GM23338 (cell line): ENCODE measurements around the gene DAB2. TPM values are rescaled to one million over a fixed set of nuclear protein-coding genes. Genes with fewer than 3 reads are reported as not detected.

Experiments
- ATAC-seq: fragments of 200-7000 bp; cut with Tn5 transposase; 3 replicates; pipeline ENCODE4 v1.9.1; 2020
- DNase-seq: peaks from one replicate; pipeline ENCODE4 v3.0.0-alpha.2; 2015; ENCODE audit warnings: low spot score
- H2AFZ ChIP-seq: fragments of 200-600 bp; sonication (generic); 2 replicates; pipeline ENCODE4 v1.8.0; 2016; ENCODE audit warnings: antibody characterized with exemption, mild to moderate bottlenecking, moderate library complexity
- H3F3A ChIP-seq: fragments of 200-600 bp; sonication (generic); replicated peaks from 2 replicates; pipeline ENCODE4 v1.8.0; 2017; ENCODE audit warnings: antibody characterized with exemption, mixed run types, low read depth
- H3K27ac ChIP-seq: fragments of 200-600 bp; sonication (generic); 2 replicates; pipeline ENCODE4 v1.6.1; 2016; ENCODE audit warnings: low read depth
- H3K27me3 ChIP-seq: fragments of 200-600 bp; sonication (generic); 2 replicates; pipeline ENCODE4 v1.8.0; 2016; ENCODE audit warnings: mild to moderate bottlenecking, mixed run types, moderate library complexity; ENCODE audit not compliant: insufficient read depth
- H3K36me3 ChIP-seq: fragments of 200-600 bp; sonication (generic); 2 replicates; pipeline ENCODE4 v1.8.0; 2016; ENCODE audit warnings: mild to moderate bottlenecking; ENCODE audit not compliant: insufficient read depth
- H3K4me1 ChIP-seq: fragments of 200-600 bp; sonication (generic); 2 replicates; pipeline ENCODE4 v1.8.0; 2016; ENCODE audit warnings: mild to moderate bottlenecking, moderate library complexity; ENCODE audit not compliant: insufficient read depth
- H3K4me2 ChIP-seq: fragments of 200-600 bp; sonication (generic); 2 replicates; pipeline ENCODE4 v1.7.1; 2017; ENCODE audit warnings: mixed run types
- H3K4me3 ChIP-seq: fragments of 200-600 bp; sonication (generic); 2 replicates; pipeline ENCODE4 v1.6.1; 2016; ENCODE audit warnings: mixed run types
- H3K79me2 ChIP-seq: fragments of 200-600 bp; sonication (generic); replicated peaks from 2 replicates; pipeline ENCODE4 v1.8.0; 2017; ENCODE audit warnings: mild to moderate bottlenecking; ENCODE audit not compliant: insufficient read depth
- H3K9me2 ChIP-seq: fragments of 200-600 bp; sonication (generic); 2 replicates; pipeline ENCODE4 v1.8.0; 2017; ENCODE audit not compliant: insufficient read depth
- H4K20me1 ChIP-seq: fragments of 200-600 bp; sonication (generic); replicated peaks from 2 replicates; pipeline ENCODE4 v1.8.0; 2017; ENCODE audit warnings: mild to moderate bottlenecking; ENCODE audit not compliant: insufficient read depth
- H3K27ac Mint-ChIP-seq: 2 replicates; pipeline ENCODE4 v1.8.0; 2020; ENCODE audit warnings: inconsistent platforms, mild to moderate bottlenecking, moderate library complexity, mixed read lengths
- H3K27me3 Mint-ChIP-seq: 3 replicates; pipeline ENCODE4 v1.8.0; 2022; ENCODE audit warnings: low read depth, mild to moderate bottlenecking, moderate library complexity, mixed read lengths, inconsistent platforms; ENCODE audit not compliant: insufficient read depth, poor library complexity
- H3K36me3 Mint-ChIP-seq: 3 replicates; pipeline ENCODE4 v1.8.0; 2021; ENCODE audit warnings: low read depth, mild to moderate bottlenecking, inconsistent platforms, moderate library complexity, mixed read lengths
- H3K4me1 Mint-ChIP-seq: 3 replicates; pipeline ENCODE4 v1.8.0; 2020; ENCODE audit warnings: mild to moderate bottlenecking, inconsistent platforms, mixed read lengths
- H3K4me3 Mint-ChIP-seq: 3 replicates; pipeline ENCODE4 v1.8.0; 2021; ENCODE audit warnings: moderate library complexity, mild to moderate bottlenecking, inconsistent platforms, mixed read lengths
- H3K9me3 Mint-ChIP-seq: 3 replicates; pipeline ENCODE4 v1.8.0; 2020; ENCODE audit warnings: moderate library complexity, mild to moderate bottlenecking, inconsistent platforms, mixed read lengths
- CREB1 ChIP-seq: fragments of 250-450 bp; sonication (Bioruptor Pico); IDR thresholded peaks from 2 replicates; pipeline ENCODE4 v1.5.0; 2020; ENCODE audit warnings: low read depth, mild to moderate bottlenecking, moderate library complexity
- CTCF ChIP-seq, 2 experiments: fragments of 200-600 bp in 1 of 2; sonication (generic) in 1 of 2; conservative IDR thresholded peaks; 2 replicates each; pipeline versions ENCODE4 v1.5.1 to v1.6.1; 2016 to 2017; ENCODE audit warnings: antibody characterized with exemption in 2 of 2, low read depth in 2 of 2, mild to moderate bottlenecking in 2 of 2, moderate library complexity in 1 of 2
- EZH2 ChIP-seq: fragments of 200-600 bp; sonication (generic); IDR thresholded peaks from one replicate; pipeline ENCODE4 v1.8.0; 2017; ENCODE audit warnings: antibody characterized with exemption, mild to moderate bottlenecking, low read depth; ENCODE audit not compliant: unreplicated experiment
- EZH2phosphoT487 ChIP-seq: fragments of 200-600 bp; sonication (generic); IDR thresholded peaks from one replicate; pipeline ENCODE4 v1.8.1; 2018; ENCODE audit warnings: antibody characterized with exemption; ENCODE audit not compliant: unreplicated experiment
- NANOG ChIP-seq: IDR thresholded peaks from 2 replicates; pipeline ENCODE4 v1.6.1; 2016; ENCODE audit warnings: antibody characterized with exemption, borderline replicate concordance
- POLR2AphosphoS5 ChIP-seq: IDR thresholded peaks from 2 replicates; pipeline ENCODE4 v1.6.1; 2016; ENCODE audit warnings: antibody characterized with exemption, low read depth
- REST ChIP-seq: IDR thresholded peaks from one replicate; pipeline ENCODE4 v1.6.1; 2018; ENCODE audit warnings: antibody characterized with exemption; ENCODE audit not compliant: unreplicated experiment
- STAT1 ChIP-seq: IDR thresholded peaks from one replicate; pipeline ENCODE4 v1.6.1; 2016; ENCODE audit warnings: antibody characterized with exemption; ENCODE audit not compliant: unreplicated experiment
- ZNF331 ChIP-seq: fragments of 250-450 bp; sonication (Bioruptor Pico); IDR thresholded peaks from 2 replicates; pipeline ENCODE4 v1.5.0; 2020; ENCODE audit warnings: low read depth, mild to moderate bottlenecking, moderate library complexity
- ZNF462 ChIP-seq: fragments of 250-450 bp; sonication (Bioruptor Pico); IDR thresholded peaks from 2 replicates; pipeline ENCODE4 v1.5.0; 2020; ENCODE audit warnings: mild to moderate bottlenecking, moderate library complexity
- polyA plus RNA-seq: library from polyadenylated mRNA; unstranded; fragments of >200 nt; fragmentation: Nextera tagmentation; extraction: Ambion mirVana; gene quantifications from 2 replicates; pipeline ENCODE4 v1.2.1, GENCODE V29; 2016
- total RNA-seq: library from RNA; depleted of rRNA; stranded (reverse); fragments of >200 nt; shearing (Covaris generic); gene quantifications from 2 replicates; pipeline ENCODE4 v1.2.3, GENCODE V29; 2014

The DAB2 gene
- total and polyA plus RNA-seq, 2 experiments from 2014 or later = 6.4 to 8.4 TPM

GRCh38 chr5:39387293-39387692, 37.5 kb downstream of the DAB2 start:
- no peak overlapping the region for H3K4me3 Mint-ChIP-seq
- TF ChIP-seq CTCF (conservative IDR thresholded peaks at IDR 0.05; ENCODE audit: low read depth in 2 of 2) (no peak), ZNF462 (no peak)
- ATAC-seq (no peak), DNase-seq (no peak)
- Histone ChIP-seq H3K9me2 (no peaks in the 10 kb centered on the region), H3F3A (no peaks in the 10 kb centered on the region), H3K4me2 (no peak overlapping the region), H4K20me1 (no peaks in the 10 kb centered on the region), H3K27me3 (no peaks in the 10 kb centered on the region), H2AFZ (no peak overlapping the region), H3K79me2 (no peaks in the 10 kb centered on the region), H3K4me3 (no peak overlapping the region), H3K4me1 (no peaks in the 10 kb centered on the region), H3K36me3 (no peaks in the 10 kb centered on the region), H3K27ac (no peak overlapping the region)
- H3K4me1 Mint-ChIP-seq = no peaks in the 10 kb centered on the region
- H3K36me3 Mint-ChIP-seq = no peaks in the 10 kb centered on the region; the same call in 2 of the 3 replicates
- no peak overlapping the region for H3K27ac Mint-ChIP-seq
- H3K9me3 Mint-ChIP-seq = no peaks in the 10 kb centered on the region
- no peaks in the 10 kb centered on the region for H3K27me3 Mint-ChIP-seq

GRCh38 chr5:39384271-39384670, 40.5 kb downstream of the DAB2 start:
- H3K27me3 ChIP-seq = no peaks in the 10 kb centered on the region
- Mint-ChIP-seq H3K4me1 (no peaks in the 10 kb centered on the region), H3K27ac (no peak overlapping the region), H3K9me3 (no peaks in the 10 kb centered on the region), H3K36me3 (peaks cover 2% of the 10 kb centered on the region; the same call in 1 of the 3 replicates), H3K27me3 (no peaks in the 10 kb centered on the region), H3K4me3 (no peak overlapping the region)
- no peak overlapping the region for H3K27ac ChIP-seq
- no peak overlapping the region for H2AFZ ChIP-seq
- ATAC-seq (no peak), DNase-seq (no peak)
- no peak overlapping the region for H3K4me2 ChIP-seq
- H3K4me1 ChIP-seq = no peaks in the 10 kb centered on the region
- no peaks in the 10 kb centered on the region for H3K36me3 ChIP-seq
- no peaks in the 10 kb centered on the region for H4K20me1 ChIP-seq
- no peaks in the 10 kb centered on the region for H3F3A ChIP-seq
- no peaks in the 10 kb centered on the region for H3K79me2 ChIP-seq
- H3K9me2 ChIP-seq = no peaks in the 10 kb centered on the region; the same call in 1 of the 2 replicates
- H3K4me3 ChIP-seq = no peak overlapping the region
- TF ChIP-seq REST (no peak), EZH2phosphoT487 (no peak), EZH2 (no peak), POLR2AphosphoS5 (no peak), ZNF331 (CRISPR knock-in tag) (no peak), CREB1 (CRISPR knock-in tag) (no peak), NANOG (no peak), STAT1 (no peak)
